GM18909 (cell line): Measurements from ENCODE around the gene MPZL2.

ENCODE experiments used
- ATAC-seq: cut with Tn5 transposase; IDR thresholded peaks from one replicate; pipeline ENCODE4 v1.9.1; 2021; ENCODE audit warnings: mild to moderate bottlenecking; ENCODE audit not compliant: unreplicated experiment, poor library complexity

The MPZL2 gene

DNA sequence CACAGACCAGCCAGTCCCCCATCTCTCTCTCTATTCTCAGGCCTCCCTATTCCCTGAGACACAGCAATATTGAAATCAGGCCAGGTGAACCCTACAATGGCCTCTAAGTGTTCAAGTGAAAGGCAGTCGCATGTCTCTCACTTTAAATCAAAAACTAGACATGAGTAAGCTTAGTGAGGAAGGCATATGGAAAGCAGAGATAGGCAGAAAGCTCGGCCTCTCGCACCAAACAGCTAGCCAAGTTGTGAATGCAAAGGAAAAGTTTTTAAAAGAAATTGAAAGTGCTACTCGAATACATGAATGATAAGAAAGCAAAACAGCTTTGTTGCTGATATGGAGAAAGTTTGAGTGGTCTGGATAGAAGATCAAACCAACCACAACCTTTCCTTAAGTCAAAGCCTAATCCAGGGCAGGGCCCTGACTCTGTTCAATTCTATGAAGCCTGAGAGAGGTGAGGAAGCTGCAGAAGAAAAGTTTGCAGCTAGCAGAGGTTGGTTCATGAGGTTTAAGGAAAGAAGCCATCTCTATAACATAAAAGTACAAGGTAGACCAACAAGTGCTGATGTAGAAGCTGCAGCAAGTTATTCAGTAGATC is 19.8 kb upstream of the MPZL2 start:
- ATAC-seq = no peak

DNA sequence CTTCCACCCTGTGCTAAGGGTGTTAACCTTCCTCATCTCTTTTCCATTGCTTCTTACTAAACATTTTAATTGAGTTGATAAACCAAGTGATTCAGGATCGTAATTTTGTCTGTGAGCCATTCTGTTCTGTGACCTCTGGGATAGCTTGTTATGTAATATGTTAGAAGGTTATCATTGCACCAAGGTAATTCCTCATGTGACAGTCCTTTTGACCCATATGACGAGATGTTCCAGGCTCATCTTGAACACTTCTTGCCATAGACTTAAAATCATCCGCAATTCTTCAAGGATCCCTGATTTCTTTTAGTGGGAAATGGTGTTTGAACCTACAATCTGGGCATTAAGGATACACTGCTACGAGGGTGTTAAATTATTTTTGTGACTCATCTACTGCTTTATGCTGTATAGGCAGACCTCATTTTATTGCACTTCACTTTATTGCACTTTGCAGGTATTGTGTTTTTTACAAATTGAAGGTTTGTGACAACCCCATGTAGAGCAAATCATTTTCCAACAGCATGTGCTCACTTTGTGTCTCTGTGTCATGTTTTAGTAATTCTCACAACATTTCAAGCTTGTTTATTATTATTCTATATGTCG is 19.0 kb upstream of the MPZL2 start:
- no peak for ATAC-seq

DNA sequence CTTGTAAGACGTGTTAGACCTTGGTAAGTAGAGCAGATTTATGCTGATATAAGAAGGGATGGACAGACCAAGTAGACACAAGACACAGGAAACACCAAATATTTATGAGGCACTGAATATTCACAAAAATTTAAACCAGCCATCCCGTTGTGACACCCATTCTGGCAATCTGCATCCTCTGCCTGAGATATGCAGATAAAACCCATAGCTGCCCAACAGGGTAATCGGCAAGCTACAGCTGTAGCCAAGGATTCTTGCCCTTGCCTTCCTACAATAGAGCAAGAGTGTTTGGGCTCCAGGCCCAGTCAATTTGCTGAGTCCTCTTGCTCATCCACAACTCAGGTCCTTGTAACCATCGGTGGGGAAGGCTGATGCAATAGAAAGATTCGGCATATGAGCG is 18.5 kb upstream of the MPZL2 start:
- no peak for ATAC-seq

DNA sequence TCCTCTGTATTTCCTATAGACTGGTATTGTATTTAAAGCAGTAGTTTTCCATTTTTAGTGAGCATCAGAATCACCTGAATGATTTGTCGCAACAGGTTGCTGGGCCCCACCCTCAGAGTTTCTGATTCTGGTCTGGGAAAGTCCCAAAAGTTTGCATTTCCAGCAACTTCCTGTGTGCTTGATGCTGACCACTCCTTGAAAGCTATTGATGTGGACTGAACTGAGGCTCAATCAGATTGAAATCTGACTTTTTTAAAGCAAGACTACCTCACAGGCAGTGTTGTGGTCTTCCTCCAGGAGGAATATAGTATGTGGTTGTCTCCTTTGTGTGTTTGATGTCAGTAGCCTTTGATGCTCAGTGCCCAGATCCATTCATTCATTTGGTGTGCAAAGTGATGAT is 17.2 kb upstream of the MPZL2 start:
- no peak for ATAC-seq

DNA sequence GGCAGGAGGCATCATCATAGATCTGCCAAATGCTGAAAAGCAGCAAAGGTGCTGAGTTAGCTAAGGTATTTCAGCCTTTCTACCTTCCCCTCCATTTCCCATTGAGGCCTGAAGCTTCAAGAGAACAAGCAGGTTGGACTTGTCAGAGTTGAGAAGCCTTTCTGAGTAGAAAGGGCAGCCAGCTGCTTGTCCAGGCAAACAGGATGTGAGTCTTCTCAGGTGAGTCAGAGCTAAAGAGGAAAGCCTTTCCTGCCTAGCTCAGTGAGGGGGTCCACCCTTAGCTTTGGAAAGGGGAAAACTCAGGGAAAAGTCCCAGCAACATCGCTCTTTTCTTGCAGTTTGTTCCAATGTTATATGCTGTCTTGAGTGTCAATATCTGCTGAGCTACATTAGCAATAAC is 13.2 kb upstream of the MPZL2 start:
- no peak for ATAC-seq

DNA sequence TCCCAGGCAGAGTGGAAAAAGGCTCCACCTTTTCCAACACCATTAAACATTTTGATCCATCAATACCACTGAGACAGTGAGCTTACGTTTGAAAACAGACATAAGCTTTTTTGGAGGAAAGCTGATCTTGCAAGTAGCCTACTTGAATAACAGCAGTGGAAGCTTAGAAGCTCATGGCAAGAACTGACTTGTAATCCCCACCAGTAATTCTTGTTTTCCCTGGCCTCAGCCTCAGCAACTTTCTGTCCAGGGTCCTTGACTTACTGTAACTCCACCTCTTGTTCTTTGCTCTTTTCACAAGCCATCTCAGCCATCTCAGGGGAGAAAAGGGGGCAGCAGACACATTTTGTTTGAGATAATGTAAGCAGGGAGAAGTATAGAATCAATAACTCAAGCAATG is 12.3 kb upstream of the MPZL2 start:
- no peak for ATAC-seq

DNA sequence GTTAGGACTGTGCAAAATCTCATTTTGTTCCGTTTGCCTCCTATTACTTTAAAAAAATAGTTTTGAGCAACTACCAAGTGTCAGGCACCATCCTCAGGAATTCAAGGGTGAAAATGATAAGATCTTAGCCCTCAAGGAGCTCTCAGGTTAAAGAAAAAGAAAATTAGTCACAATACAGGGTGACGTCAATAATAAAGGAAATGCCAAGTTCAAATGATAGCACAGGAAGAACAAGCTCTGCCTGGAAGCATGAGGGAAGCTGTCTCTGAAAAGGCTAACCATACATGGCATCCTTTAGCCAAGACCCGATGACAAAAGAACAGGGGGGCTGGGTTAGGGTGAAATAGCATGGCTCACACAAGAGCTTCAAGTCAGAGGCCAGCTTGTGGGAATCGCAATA is 11.1 kb upstream of the MPZL2 start:
- no peak for ATAC-seq

DNA sequence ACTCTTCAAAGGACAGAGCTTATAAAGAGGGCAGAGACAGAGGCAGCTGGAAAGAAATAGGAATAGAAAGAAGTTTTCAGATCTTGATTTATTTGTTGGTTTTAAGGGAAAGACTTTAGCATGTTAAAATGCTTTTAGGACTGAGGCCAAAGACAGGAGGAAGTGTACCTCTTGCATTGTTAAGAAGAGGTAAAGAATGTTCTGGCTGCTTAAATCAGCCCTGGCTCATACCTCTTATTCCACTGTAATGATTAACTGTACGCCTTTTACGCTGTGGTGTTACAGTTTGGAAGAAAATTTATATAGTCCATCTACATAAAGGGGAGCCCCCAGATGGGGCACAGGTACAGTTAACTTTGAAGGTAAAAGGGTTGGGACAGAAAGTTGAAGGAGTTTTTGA is 10.1 kb upstream of the MPZL2 start:
- no peak for ATAC-seq

DNA sequence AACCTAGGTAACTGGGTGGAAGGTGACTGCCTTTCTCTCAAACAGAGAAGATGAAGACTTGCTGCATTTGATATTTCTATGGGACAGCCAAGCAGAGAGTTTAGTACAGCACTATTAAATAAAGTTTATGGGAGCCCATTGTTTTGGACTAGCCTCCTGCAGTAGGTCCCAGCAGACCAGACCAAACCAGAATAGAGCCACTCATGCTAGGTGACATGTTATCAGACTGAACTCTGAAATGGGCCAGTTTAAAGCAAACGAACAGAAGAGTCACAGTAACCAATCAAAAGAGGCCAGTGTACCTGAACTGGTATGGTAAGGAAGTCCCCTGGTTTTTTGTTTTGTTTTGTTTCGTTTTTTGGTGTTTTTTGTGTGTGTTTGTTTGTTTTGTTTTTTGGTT is 7.9 kb upstream of the MPZL2 start:
- no peak for ATAC-seq

DNA sequence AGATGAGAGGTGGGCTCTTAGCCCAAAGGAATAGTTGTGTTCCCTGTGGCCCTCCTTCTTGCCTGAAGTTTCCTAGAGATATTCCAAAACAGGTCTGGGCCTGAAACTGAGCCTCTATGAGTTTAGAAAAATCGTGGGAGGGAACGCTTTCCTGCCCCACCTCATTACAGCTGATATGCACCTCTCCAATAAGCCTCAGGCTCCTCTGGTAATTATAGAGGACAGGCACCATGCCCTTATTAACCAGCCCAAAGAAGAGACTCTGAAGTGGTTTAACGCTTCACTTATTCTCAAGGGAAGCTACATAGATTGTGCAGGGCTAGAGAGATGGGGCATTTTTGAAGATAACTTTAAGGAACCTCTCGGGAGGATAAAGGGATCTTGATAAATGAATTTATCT is 3.4 kb upstream of the MPZL2 start:
- ATAC-seq = no peak

DNA sequence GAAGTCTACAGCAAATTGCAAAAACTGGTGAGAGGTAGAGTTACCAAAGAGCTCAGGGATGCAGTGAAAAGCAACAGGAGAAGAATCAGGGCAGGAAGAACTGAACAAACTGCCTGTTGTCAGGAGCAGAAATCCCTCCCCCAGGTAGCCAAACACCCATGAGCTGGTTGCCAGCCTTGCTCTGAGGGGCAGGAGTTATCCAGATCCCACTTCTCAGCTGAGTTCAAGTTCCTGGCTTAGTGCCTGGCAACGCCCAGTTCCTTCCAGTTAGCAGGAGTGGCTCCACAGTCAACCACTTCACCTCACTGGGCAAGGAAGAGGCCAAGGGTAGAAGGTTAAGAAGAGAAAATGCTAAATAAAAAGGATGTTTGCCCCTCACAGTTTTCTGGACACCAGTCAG is 1.9 kb upstream of the MPZL2 start:
- ATAC-seq = no peak

DNA sequence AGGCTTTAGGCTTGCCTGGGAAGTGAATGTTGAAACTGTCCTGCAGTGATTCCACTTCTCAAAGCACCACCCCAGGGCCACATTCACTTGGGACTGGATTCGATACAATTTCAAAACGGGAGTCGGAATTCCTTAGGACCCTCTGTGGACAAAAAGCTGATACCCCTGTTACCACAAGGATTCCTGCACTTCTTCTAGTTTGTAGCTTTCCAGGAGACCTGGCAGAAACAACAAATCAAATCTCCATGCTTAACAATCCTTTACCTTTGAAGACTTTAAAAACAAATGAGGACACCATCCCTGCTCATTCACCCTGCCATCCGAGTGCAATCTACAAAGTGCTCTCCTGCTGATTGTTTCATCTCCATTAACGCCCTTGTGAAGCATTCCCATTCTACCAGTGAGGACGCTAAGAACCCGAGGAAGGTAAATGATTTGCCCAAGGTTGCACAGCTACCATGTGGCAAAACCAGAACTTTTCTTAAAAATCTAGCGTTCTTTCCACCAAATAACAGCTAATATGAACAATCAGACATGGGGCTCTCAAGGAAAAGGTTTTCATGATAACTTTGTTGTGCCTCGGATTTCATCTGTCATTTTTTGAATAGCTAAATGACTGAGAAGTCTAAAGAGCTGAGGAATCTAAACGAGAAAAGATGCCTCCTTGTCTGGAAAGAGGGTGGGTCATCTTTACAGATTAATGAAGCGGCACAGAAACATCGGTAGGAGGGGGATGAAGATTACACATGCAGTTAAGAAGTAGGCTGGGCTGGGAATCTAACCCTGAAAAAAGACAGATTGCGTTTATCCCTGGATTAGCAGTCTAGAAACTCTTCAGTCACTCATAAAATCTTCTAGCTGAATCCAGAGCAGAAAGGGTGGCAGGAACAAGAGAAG is 720 bp upstream of the MPZL2 start:
- no peak for ATAC-seq

DNA sequence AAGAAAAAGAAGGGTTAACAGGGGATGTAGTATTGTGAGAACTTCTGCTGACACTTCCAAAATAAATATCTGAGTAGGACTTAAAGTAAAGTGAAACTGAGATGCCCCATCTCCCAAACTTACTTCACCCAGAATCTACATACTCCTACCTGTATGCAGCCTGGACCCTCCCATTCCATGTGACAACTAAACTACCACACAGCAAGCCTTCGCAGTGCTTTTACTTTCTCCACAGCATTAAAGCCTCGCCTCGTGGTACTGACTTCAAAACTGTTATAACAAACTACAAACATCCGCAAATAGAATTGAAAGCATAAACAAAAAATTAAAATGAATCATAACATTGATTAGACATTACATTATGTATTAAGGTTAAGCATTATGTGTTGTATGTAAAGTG is 985 bp downstream of the MPZL2 start:
- no peak for ATAC-seq

DNA sequence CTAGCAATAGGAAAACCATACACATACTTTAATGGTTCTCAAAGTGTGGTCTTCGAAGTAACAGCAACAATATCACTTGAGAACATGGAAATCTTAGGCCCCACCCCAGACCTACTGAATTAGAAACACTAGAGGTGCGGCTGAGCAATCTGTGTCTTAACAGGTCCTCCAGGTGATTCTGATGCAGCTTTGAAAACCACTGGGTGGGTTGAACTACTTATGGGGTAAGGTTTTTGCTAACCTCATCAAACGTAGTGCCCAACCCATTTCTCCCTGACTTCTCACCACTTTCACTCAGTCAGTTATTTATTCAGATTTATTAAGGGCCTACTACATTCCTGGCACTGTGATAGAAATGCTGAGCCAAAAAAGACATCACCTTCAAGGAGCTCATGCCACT is 3.7 kb downstream of the MPZL2 start:
- ATAC-seq = no peak

DNA sequence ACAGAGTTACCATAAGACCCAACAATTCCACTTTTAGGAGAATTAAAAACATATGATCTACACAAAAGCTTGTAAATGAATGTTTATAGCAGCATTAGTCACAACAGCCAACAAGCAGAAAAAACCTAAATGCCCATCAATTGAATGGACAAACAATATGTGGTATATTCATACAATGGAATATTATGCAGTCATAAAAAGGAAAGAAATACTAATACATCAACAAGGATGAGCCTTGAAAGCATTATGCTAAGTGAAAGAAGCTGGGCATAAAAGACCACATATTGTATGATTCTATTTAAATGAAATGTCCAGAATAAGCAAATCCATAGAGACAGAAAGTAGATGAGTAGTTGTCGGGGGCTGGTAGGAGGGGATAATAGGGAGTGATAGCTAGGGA is 5.0 kb downstream of the MPZL2 start:
- ATAC-seq = no peak

DNA sequence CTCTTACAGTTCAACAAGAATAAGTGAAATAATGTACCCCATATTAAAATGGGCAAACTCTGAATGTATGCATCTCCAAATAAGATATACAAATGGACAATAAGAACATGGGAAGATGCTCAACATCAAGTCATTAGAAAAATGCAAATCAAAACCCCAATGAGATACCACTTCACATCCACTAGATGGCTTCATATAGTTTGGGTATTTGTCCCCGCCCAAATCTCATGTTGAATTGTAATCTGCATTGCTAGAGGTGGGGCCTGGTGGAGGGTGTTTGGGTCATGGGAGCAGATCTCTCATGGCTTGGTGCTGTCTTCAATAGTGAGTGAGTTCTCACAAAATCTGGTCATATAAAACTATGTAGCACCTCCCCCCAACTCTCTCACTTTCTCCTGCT is 5.7 kb downstream of the MPZL2 start:
- no peak for ATAC-seq

DNA sequence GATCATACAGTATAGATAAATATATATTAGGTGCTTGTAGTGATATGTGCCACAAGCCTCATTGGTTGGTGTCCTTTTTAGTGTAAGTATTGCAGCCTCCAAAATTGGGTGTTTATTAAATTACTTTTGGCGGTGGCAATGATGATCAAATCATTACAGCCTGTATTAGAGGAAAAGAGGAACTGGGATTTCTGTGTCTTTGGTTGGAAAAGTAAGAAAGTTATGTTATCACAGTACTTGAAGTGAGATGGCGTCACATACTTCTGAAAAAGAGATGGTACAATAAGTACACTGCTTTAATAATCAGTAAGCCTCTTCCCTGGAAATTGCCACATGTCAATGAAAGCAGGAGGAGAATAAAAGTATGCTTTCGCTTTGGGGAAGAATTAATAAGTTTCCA is 11.4 kb downstream of the MPZL2 start:
- ATAC-seq = no peak

DNA sequence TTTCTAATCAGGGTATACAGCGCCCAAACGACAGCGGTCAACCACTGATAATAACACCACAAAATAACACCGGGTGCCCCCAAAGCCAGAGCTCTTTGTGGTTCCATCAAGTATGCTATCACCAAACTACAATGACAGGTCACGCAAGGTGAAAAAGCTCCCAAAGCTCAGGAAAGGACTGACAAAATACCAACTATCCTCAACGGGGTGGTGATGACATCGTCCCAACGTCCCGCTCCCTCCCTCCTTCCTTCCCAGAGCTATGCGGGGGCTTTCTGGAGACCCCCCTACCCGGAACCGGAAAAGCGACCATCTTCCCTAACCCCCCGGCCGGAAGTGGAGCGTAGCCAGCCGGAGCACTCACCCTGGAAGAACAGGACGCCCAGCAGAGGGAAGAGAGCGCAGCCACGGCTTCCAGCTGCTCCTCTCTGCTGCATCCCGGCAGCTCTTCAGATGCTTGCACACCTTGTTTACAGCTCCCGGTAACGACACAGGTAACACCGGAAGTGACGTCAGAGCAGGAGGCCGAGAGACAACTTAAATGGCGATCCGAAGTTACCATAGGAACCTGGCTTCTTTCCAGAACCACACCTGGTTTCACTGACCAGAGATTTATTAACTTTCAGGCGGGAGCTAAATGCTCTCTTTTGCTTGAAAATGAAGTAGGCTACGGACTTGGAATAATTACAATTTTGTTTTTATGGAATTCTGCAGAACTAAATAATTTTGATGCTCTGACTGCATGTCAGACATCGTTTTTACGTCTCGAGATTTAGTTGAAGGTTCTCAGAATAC is 12.0 kb downstream of the MPZL2 start, which contains the start of gene MPZL3:
Gene MPZL3, minus strand, starts transcription at position 508 of the 795 bp plus-strand sequence. Its CDS starts 71 bp downstream, at position 437.
- ATAC-seq = peak; percentile 67

DNA sequence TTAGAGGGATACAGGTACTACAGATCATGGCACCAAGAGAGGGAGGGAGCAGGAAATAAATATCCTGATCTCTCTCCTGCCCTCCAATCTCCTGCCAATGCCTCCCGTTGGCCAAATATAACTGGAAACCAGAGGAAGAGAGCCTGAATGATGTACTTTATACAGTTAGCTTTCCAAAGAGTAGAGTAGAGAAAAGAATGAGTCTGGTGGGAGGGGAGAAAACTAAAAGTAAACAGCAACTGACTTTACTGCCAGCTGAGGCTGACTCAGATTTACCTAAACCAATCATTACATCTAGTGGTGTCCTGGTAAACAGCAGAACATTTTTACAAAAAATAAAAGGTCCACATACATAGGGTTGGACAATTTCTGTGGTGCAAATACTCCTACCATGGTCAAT is 17.1 kb downstream of the MPZL2 start:
- ATAC-seq = no peak

DNA sequence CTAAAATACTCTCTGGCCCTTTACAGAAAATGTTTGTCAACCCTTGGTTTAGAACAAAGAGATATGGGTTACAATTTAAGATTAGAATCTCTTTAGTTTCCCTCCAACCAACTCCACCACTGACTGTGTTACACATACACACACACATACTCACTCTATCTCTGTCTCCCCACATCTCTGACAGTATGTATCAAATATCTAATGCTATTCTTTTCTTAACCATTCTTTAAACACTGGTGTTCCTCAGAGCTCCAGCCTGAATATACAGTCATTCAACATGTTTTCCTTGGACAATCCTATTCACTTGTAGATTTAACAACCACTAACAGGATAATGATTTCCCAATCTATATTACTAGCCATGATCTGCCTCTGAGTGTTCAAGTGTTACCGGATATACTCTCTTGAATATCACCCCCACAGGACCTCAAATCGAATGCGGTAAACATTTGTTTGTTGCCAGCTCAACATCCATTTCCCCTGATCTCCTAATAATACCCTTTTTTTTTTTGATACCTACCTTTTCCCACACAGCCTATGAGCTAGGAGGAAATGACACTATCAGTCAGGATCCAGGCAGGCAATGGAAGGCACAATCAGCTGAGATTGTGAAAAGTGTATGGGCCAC is 18.0 kb downstream of the MPZL2 start:
- ATAC-seq = no peak
